ENCODE data around the gene PDHX. TPM values are rescaled to one million over a fixed set of nuclear protein-coding genes. Genes with fewer than 3 reads are reported as not detected.

The PDHX gene
- total RNA-seq, 1 donor from 2014 or later, result 39.1 TPM

GRCh38 chr11:34976496-34977088, 60.2 kb downstream of the PDHX start:
- DNase-seq (no peak), ATAC-seq (no peak)
- H3K4me3 ChIP-seq, result no peak overlapping the region
- no peak for TF ChIP-seq CTCF (IDR thresholded peaks at IDR 0.05)
- H3K27me3 ChIP-seq (ENCODE audit: low read depth), result no peaks in the 10 kb centered on the region
- peaks cover 30% of the 10 kb centered on the region for H3K36me3 ChIP-seq
- intact Hi-C loops (cut with DNase I), result no loop called here
- no peaks in the 10 kb centered on the region for H3K4me1 ChIP-seq
- H3K9me3 ChIP-seq, result no peaks in the 10 kb centered on the region
- no peak overlapping the region for H3K27ac ChIP-seq

- H3K36me3 ChIP-seq, result peaks cover 23% of the 10 kb centered on the region
- no peak overlapping the region for H3K27ac ChIP-seq
- H3K27me3 ChIP-seq (ENCODE audit: low read depth), result no peaks in the 10 kb centered on the region
- H3K4me1 ChIP-seq, result no peaks in the 10 kb centered on the region
- no peak for TF ChIP-seq CTCF (IDR thresholded peaks at IDR 0.05)
- H3K9me3 ChIP-seq, result no peaks in the 10 kb centered on the region
- ATAC-seq (no peak), DNase-seq (no peak)
- H3K4me3 ChIP-seq, result no peak overlapping the region
- intact Hi-C loops (cut with DNase I), result no loop called here
These were observed 60.9 kb downstream of the PDHX start for GRCh38 chr11:34977089-34977912.

GRCh38 chr11:34978236-34979191, 62.1 kb downstream of the PDHX start:
- no peak for TF ChIP-seq CTCF (IDR thresholded peaks at IDR 0.05)
- no peaks in the 10 kb centered on the region for H3K27me3 ChIP-seq (ENCODE audit: low read depth)
- no peaks in the 10 kb centered on the region for H3K9me3 ChIP-seq
- intact Hi-C loops (cut with DNase I), result no loop called here
- peaks cover 21% of the 10 kb centered on the region for H3K36me3 ChIP-seq
- H3K27ac ChIP-seq, result no peak overlapping the region
- ATAC-seq, result no peak
- no peaks in the 10 kb centered on the region for H3K4me1 ChIP-seq
- DNase-seq, result no peak
- H3K4me3 ChIP-seq, result no peak overlapping the region

- H3K36me3 ChIP-seq, result peaks cover 11% of the 10 kb centered on the region
- H3K27me3 ChIP-seq (ENCODE audit: low read depth), result no peaks in the 10 kb centered on the region
- no peak for TF ChIP-seq CTCF (IDR thresholded peaks at IDR 0.05)
- DNase-seq (no peak), ATAC-seq (no peak)
- no peak overlapping the region for H3K27ac ChIP-seq
- peaks cover 22% of the 10 kb centered on the region for H3K4me1 ChIP-seq
- no peaks in the 10 kb centered on the region for H3K9me3 ChIP-seq
- intact Hi-C loops (cut with DNase I), result no loop called here
- H3K4me3 ChIP-seq, result no peak overlapping the region
These were observed 68.1 kb downstream of the PDHX start for GRCh38 chr11:34984514-34984913.

- ATAC-seq, result peak; percentile 82 to 97
- no peaks in the 10 kb centered on the region for H3K27me3 ChIP-seq (ENCODE audit: low read depth)
- H3K27ac ChIP-seq, result peak overlapping the region; percentile 39
- intact Hi-C loops (cut with DNase I), result no loop called here
- peaks cover 22% of the 10 kb centered on the region for H3K4me1 ChIP-seq
- TF ChIP-seq CTCF (IDR thresholded peaks at IDR 0.05), result no peak
- no peaks in the 10 kb centered on the region for H3K9me3 ChIP-seq
- no peak for DNase-seq
- no peak overlapping the region for H3K4me3 ChIP-seq
- peaks cover 10% of the 10 kb centered on the region for H3K36me3 ChIP-seq
These were observed 70.6 kb downstream of the PDHX start for GRCh38 chr11:34986883-34987520.

Data from lower lobe of right lung (tissue), 2 donors.